ENCODE data around the gene FCAMR.
"Not testable (repeated sequence)": the region's sequence is repeated elsewhere in the genome, so short reads cannot be mapped to it uniquely, and the experiment has no call there.

FCAMR gene

GRCh38 chr1:206931709-206932108 lies 38.6 kb downstream of the FCAMR start:
- no peak for DNase-seq

GRCh38 chr1:206930210-206930798 lies 40.0 kb downstream of the FCAMR start:
- no peak for DNase-seq

GRCh38 chr1:206929524-206929923 lies 40.7 kb downstream of the FCAMR start:
- DNase-seq = no peak

GRCh38 chr1:206926286-206926685 lies 44.0 kb downstream of the FCAMR start:
- DNase-seq = no peak

- DNase-seq = no peak
Observed at GRCh38 chr1:206925106-206925736, 45.0 kb downstream of the FCAMR start.

- DNase-seq = no peak
Observed at GRCh38 chr1:206924592-206925105, 45.6 kb downstream of the FCAMR start.

- not testable (repeated sequence) for DNase-seq
Observed at GRCh38 chr1:206923961-206924557, 46.2 kb downstream of the FCAMR start.

GRCh38 chr1:206923009-206923960 lies 47.0 kb downstream of the FCAMR start:
- DNase-seq = no peak

GRCh38 chr1:206922524-206922923 lies 47.7 kb downstream of the FCAMR start:
- DNase-seq = no peak

- DNase-seq = no peak
Observed at GRCh38 chr1:206921772-206922265, 48.4 kb downstream of the FCAMR start, which contains the start of gene FCMR. Gene FCMR, minus strand, starts transcription at chr1:206921941. Its CDS starts 87 bp downstream, at chr1:206921854.

GRCh38 chr1:206918076-206918475 lies 52.2 kb downstream of the FCAMR start:
- DNase-seq = no peak

GRCh38 chr1:206916000-206916709 lies 54.1 kb downstream of the FCAMR start:
- DNase-seq = no peak

GRCh38 chr1:206915030-206915735 lies 55.1 kb downstream of the FCAMR start:
- DNase-seq = no peak

- DNase-seq = no peak
Observed at GRCh38 chr1:206913766-206914537, 56.3 kb downstream of the FCAMR start.

GRCh38 chr1:206912445-206913095 lies 57.7 kb downstream of the FCAMR start:
- DNase-seq = peak; percentile 75

- DNase-seq = peak; percentile 64
Observed at GRCh38 chr1:206911064-206911663, 59.1 kb downstream of the FCAMR start.

- DNase-seq = no peak
Observed at GRCh38 chr1:206909883-206910318, 60.4 kb downstream of the FCAMR start.

- no peak for DNase-seq
Observed at GRCh38 chr1:206909161-206909882, 60.9 kb downstream of the FCAMR start.

GRCh38 chr1:206908038-206908437 lies 62.2 kb downstream of the FCAMR start:
- DNase-seq = no peak

Data from fibroblast of skin of back (primary cell).